WTC11 (cell line): ENCODE results near the gene PTPRT. TPM values are rescaled to one million over a fixed set of nuclear protein-coding genes. Genes with fewer than 3 reads are reported as not detected.

Source experiments
- ATAC-seq: fragments of 200-7000 bp; cut with Tn5 transposase; 2 replicates; pipeline ENCODE4 v1.10.0; 2021; ENCODE audit warnings: mild to moderate bottlenecking, moderate library complexity
- CTCF ChIA-PET: fragments of 300-600 bp; sonication (Branson Sonifier 250); formaldehyde crosslinking; loops from one replicate; lab custom pipeline; 2021; ENCODE audit warnings: antibody characterized with exemption; lab: Charles Lee
- POLR2A ChIA-PET: fragments of 350-600 bp; sonication (Branson Sonifier 250); formaldehyde crosslinking; loops from one replicate; lab custom pipeline; 2021; ENCODE audit warnings: antibody characterized with exemption; lab: Charles Lee
- DNase-seq: peaks from one replicate; pipeline ENCODE4 v3.0.0; 2021; ENCODE audit warnings: low spot score
- H3K27ac Mint-ChIP-seq: 2 replicates; pipeline ENCODE4 v1.8.0; 2021; ENCODE audit warnings: mixed read lengths
- H3K27me3 Mint-ChIP-seq: 2 replicates; pipeline ENCODE4 v1.8.0; 2021; ENCODE audit warnings: low read depth, mild to moderate bottlenecking, moderate library complexity, mixed read lengths
- H3K36me3 Mint-ChIP-seq: 2 replicates; pipeline ENCODE4 v1.8.0; 2021; ENCODE audit warnings: mixed read lengths
- H3K4me1 Mint-ChIP-seq: 2 replicates; pipeline ENCODE4 v1.8.0; 2022; ENCODE audit warnings: mixed read lengths
- H3K4me3 Mint-ChIP-seq: 2 replicates; pipeline ENCODE4 v1.8.0; 2021; ENCODE audit warnings: mild to moderate bottlenecking, moderate library complexity, mixed read lengths
- H3K9me3 Mint-ChIP-seq: 2 replicates; pipeline ENCODE4 v1.8.0; 2021; ENCODE audit warnings: mixed read lengths
- CREM ChIP-seq: sonication (generic); formaldehyde crosslinking; IDR thresholded peaks from 2 replicates; pipeline ENCODE4 v1.8.1; 2022; ENCODE audit warnings: mild to moderate bottlenecking, missing genetic modification reagents, moderate library complexity
- E2F4 ChIP-seq: sonication (generic); formaldehyde crosslinking; IDR thresholded peaks from 2 replicates; pipeline ENCODE4 v1.8.1; 2022; ENCODE audit warnings: low read depth, mild to moderate bottlenecking, moderate library complexity, missing genetic modification reagents, borderline replicate concordance
- EMX1 ChIP-seq: fragments of 250-450 bp; sonication (Bioruptor Pico); IDR thresholded peaks from 2 replicates; pipeline ENCODE4 v1.8.0; 2021; ENCODE audit warnings: mild to moderate bottlenecking
- ETV6 ChIP-seq: sonication (generic); formaldehyde crosslinking; IDR thresholded peaks from 2 replicates; pipeline ENCODE4 v1.8.1; 2022; ENCODE audit warnings: mild to moderate bottlenecking, missing genetic modification reagents
- GTF2I ChIP-seq: fragments of 250-450 bp; sonication (Bioruptor Pico); conservative IDR thresholded peaks from 2 replicates; pipeline ENCODE4 v1.4.0; 2021; ENCODE audit warnings: mild to moderate bottlenecking
- HMGA2 ChIP-seq: fragments of 250-450 bp; sonication (Bioruptor Pico); IDR thresholded peaks from 2 replicates; pipeline ENCODE4 v1.4.0; 2021; ENCODE audit warnings: mild to moderate bottlenecking, moderate library complexity
- MAX ChIP-seq: sonication (generic); formaldehyde crosslinking; IDR thresholded peaks from 2 replicates; pipeline ENCODE4 v1.8.0; 2022; ENCODE audit warnings: mild to moderate bottlenecking, missing genetic modification reagents
- NFYB ChIP-seq: sonication (generic); formaldehyde crosslinking; conservative IDR thresholded peaks from 2 replicates; pipeline ENCODE4 v1.8.0; 2022; ENCODE audit warnings: low read depth, missing genetic modification reagents
- NR1H2 ChIP-seq: sonication (generic); formaldehyde crosslinking; IDR thresholded peaks from 2 replicates; pipeline ENCODE4 v1.9.0; 2021; ENCODE audit warnings: mild to moderate bottlenecking, moderate library complexity, missing genetic modification reagents
- OVOL2 ChIP-seq: fragments of 250-450 bp; sonication (Bioruptor Pico); IDR thresholded peaks from 2 replicates; pipeline ENCODE4 v1.9.0; 2021; ENCODE audit warnings: mild to moderate bottlenecking, borderline replicate concordance
- PRRX2 ChIP-seq: fragments of 250-450 bp; sonication (Bioruptor Pico); IDR thresholded peaks from 2 replicates; pipeline ENCODE4 v1.8.0; 2021; ENCODE audit warnings: mild to moderate bottlenecking
- RELA ChIP-seq: sonication (generic); formaldehyde crosslinking; IDR thresholded peaks from 2 replicates; pipeline ENCODE4 v1.8.1; 2022; ENCODE audit warnings: missing genetic modification reagents, mild to moderate bottlenecking, borderline replicate concordance
- TEAD1 ChIP-seq: sonication (generic); formaldehyde crosslinking; IDR thresholded peaks from 2 replicates; pipeline ENCODE4 v1.8.0; 2022; ENCODE audit warnings: mild to moderate bottlenecking, missing genetic modification reagents
- ZNF263 ChIP-seq: sonication (generic); formaldehyde crosslinking; IDR thresholded peaks from 2 replicates; pipeline ENCODE4 v1.8.1; 2022; ENCODE audit warnings: low read depth, mild to moderate bottlenecking, moderate library complexity, missing genetic modification reagents
- ZNF281 ChIP-seq: sonication (generic); formaldehyde crosslinking; IDR thresholded peaks from 2 replicates; pipeline ENCODE4 v1.8.0; 2023; ENCODE audit warnings: mild to moderate bottlenecking, missing genetic modification reagents
- ZNF423 ChIP-seq: fragments of 250-450 bp; sonication (Bioruptor Pico); IDR thresholded peaks from 2 replicates; pipeline ENCODE4 v2.1.2; 2022; ENCODE audit warnings: mild to moderate bottlenecking, moderate library complexity
- ZSCAN18 ChIP-seq: fragments of 250-450 bp; sonication (Bioruptor Pico); IDR thresholded peaks from 2 replicates; pipeline ENCODE4 v2.1.2; 2022; ENCODE audit warnings: mild to moderate bottlenecking, moderate library complexity
- total RNA-seq: library from RNA; stranded (reverse); gene quantifications from 3 replicates; pipeline ENCODE4 v1.2.3, GENCODE V29; 2021
- TF ChIP-seq, protein P1 (sequence below): sonication (generic); formaldehyde crosslinking; IDR thresholded peaks from 2 replicates; pipeline ENCODE4 v1.8.1; 2023; ENCODE audit warnings: mild to moderate bottlenecking, missing genetic modification reagents, moderate library complexity
- TF ChIP-seq, protein P2 (sequence below): sonication (generic); formaldehyde crosslinking; IDR thresholded peaks from 2 replicates; pipeline ENCODE4 v1.8.0; 2023; ENCODE audit warnings: missing genetic modification reagents
- TF ChIP-seq, protein P3 (sequence below): sonication (generic); formaldehyde crosslinking; IDR thresholded peaks from 2 replicates; pipeline ENCODE4 v1.8.1; 2022; ENCODE audit warnings: low read depth, missing genetic modification reagents, borderline replicate concordance

Gene PTPRT
- total RNA-seq, 1 experiment from 2014 or later = 1.1 TPM

DNA sequence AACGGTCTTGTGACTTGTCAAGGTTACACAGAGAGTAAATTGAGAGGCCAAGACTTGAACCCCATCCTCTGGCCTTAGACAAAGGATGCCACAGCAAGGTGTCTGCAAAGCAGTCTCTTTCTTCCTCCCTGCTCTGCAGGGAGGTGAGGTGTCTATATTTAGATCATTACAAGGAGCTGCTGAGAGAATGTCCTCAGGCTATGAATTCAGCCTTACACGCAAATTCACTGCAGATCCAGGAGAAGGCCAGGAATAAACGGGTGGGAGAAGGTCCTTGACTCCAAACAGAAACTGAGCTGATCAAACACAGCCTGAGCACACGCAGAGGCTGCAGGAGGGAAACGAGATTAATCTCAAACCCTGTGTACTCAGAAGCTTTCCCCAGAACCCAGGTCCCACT is 48.6 kb upstream of the PTPRT start (continued):
- TF ChIP-seq, protein P1, sequence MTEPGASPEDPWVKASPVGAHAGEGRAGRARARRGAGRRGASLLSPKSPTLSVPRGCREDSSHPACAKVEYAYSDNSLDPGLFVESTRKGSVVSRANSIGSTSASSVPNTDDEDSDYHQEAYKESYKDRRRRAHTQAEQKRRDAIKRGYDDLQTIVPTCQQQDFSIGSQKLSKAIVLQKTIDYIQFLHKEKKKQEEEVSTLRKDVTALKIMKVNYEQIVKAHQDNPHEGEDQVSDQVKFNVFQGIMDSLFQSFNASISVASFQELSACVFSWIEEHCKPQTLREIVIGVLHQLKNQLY (CRISPR knock-in tag) = no peak
- TF ChIP-seq ZNF423 (CRISPR knock-in tag) (no peak), PRRX2 (CRISPR knock-in tag) (no peak), CREM (CRISPR knock-in tag) (no peak), ZSCAN18 (CRISPR knock-in tag) (no peak), ZNF263 (CRISPR knock-in tag) (no peak), RELA (CRISPR knock-in tag) (no peak)
- TF ChIP-seq, protein P2, sequence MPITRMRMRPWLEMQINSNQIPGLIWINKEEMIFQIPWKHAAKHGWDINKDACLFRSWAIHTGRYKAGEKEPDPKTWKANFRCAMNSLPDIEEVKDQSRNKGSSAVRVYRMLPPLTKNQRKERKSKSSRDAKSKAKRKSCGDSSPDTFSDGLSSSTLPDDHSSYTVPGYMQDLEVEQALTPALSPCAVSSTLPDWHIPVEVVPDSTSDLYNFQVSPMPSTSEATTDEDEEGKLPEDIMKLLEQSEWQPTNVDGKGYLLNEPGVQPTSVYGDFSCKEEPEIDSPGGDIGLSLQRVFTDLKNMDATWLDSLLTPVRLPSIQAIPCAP (CRISPR knock-in tag) = no peak

GRCh38 chr20:43237651-43238168 is 48.0 kb upstream of the PTPRT start:
- DNase-seq (no peak), ATAC-seq (no peak)
- no peak for TF ChIP-seq ZNF281 (CRISPR knock-in tag)
- no peak for TF ChIP-seq MAX (CRISPR knock-in tag)
- TF ChIP-seq E2F4 (CRISPR knock-in tag) = no peak
- no peak for TF ChIP-seq EMX1 (CRISPR knock-in tag)
- TF ChIP-seq, protein P3, sequence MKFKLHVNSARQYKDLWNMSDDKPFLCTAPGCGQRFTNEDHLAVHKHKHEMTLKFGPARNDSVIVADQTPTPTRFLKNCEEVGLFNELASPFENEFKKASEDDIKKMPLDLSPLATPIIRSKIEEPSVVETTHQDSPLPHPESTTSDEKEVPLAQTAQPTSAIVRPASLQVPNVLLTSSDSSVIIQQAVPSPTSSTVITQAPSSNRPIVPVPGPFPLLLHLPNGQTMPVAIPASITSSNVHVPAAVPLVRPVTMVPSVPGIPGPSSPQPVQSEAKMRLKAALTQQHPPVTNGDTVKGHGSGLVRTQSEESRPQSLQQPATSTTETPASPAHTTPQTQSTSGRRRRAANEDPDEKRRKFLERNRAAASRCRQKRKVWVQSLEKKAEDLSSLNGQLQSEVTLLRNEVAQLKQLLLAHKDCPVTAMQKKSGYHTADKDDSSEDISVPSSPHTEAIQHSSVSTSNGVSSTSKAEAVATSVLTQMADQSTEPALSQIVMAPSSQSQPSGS = no peak
- no peak for TF ChIP-seq ETV6 (CRISPR knock-in tag)
- TF ChIP-seq NFYB (CRISPR knock-in tag) = no peak
- TF ChIP-seq, protein P1 (CRISPR knock-in tag) = no peak
- TF ChIP-seq HMGA2 (CRISPR knock-in tag) = no peak
- no peak for TF ChIP-seq PRRX2 (CRISPR knock-in tag)
- no peak for TF ChIP-seq GTF2I (CRISPR knock-in tag)
- TF ChIP-seq OVOL2 = no peak
- no peak for TF ChIP-seq TEAD1 (CRISPR knock-in tag)
- no peak for TF ChIP-seq NR1H2
- TF ChIP-seq CREM (CRISPR knock-in tag) = no peak
- POLR2A ChIA-PET = no interaction called here
- Mint-ChIP-seq H3K36me3 (no peaks in the 10 kb centered on the region), H3K27me3 (peaks cover 25% of the 10 kb centered on the region), H3K4me1 (peaks cover 11% of the 10 kb centered on the region), H3K27ac (no peak overlapping the region), H3K9me3 (peaks cover 11% of the 10 kb centered on the region), H3K4me3 (no peak overlapping the region)
- CTCF ChIA-PET = interaction anchor here (0.7 to 1.1 kb wide), 2 partner anchors 152 to 754 kb away, joined by 3 read pairs; no protein-coding TSS in a partner anchor
